Sigmoid colon (tissue), 7 donors: ENCODE results near the gene ZNF638. TPM values are rescaled to one million over a fixed set of nuclear protein-coding genes. Genes with fewer than 3 reads are reported as not detected.
A peak's percentile ranks its signal among the peaks of the same experiment; 100 is the strongest.
"Not testable (repeated sequence)": the region's sequence is repeated elsewhere in the genome, so short reads cannot be mapped to it uniquely, and the experiment has no call there.

Experiments used
- DNase-seq: peaks from one replicate; pipeline ENCODE4 v3.0.0-alpha.2; 2019
- H3K27ac ChIP-seq, 4 donors: fragments of 200-600 bp; sonication (generic); one replicate each; pipeline ENCODE4 v1.5.1; 2016 to 2019; ENCODE audit warnings: mild to moderate bottlenecking in 1 of 4
- H3K27me3 ChIP-seq, 3 donors: fragments of 200-600 bp; sonication (generic); one replicate each; pipeline ENCODE4 v1.5.1; 2019; ENCODE audit warnings: mild to moderate bottlenecking in 1 of 3
- H3K36me3 ChIP-seq, 4 donors: fragments of 200-600 bp; sonication (generic); one replicate each; pipeline ENCODE4 v1.5.1; 2016 to 2019
- H3K4me1 ChIP-seq, 4 donors: fragments of 200-600 bp; sonication (generic); one replicate each; pipeline ENCODE4 v1.5.1; 2017 to 2019
- H3K4me3 ChIP-seq, 4 donors: fragments of 200-600 bp; sonication (generic); one replicate each; pipeline ENCODE4 v1.5.1; 2017 to 2019; ENCODE audit warnings: mild to moderate bottlenecking in 2 of 4, moderate library complexity in 1 of 4
- H3K9me3 ChIP-seq, 4 donors: fragments of 200-600 bp in 3 of 4; sonication (generic) in 3 of 4; one replicate each; pipeline versions ENCODE4 v1.5.1 to v1.6.1; 2013 to 2019
- EP300 ChIP-seq, 4 donors: sonication (generic); formaldehyde crosslinking; IDR thresholded peaks; one replicate each; pipeline ENCODE4 v1.6.1; 2017; ENCODE audit warnings: antibody characterized with exemption in 4 of 4
- POLR2A ChIP-seq, 2 donors: fragments of 450-650 bp; IDR thresholded peaks; one replicate each; pipeline ENCODE4 v1.6.1; 2016; ENCODE audit warnings: antibody characterized with exemption in 2 of 2, mild to moderate bottlenecking in 2 of 2, moderate library complexity in 2 of 2
- POLR2AphosphoS5 ChIP-seq, 4 donors: sonication (generic); formaldehyde crosslinking; IDR thresholded peaks; one replicate each; pipeline ENCODE4 v1.6.1; 2017; ENCODE audit warnings: antibody characterized with exemption in 4 of 4
- WGBS, 2 donors: extraction: QIAGEN DNeasy Blood & Tissue Kit; methylation state at CpG; one replicate each; pipeline ENCODE4 v1.1.7; 2013; 5-methylcytosine and 5-hydroxymethylcytosine counted together
- intact Hi-C: fragments of 100-400 bp; cut with DNase I; formaldehyde crosslinking; loops from one replicate; pipeline ENCODE4 v1.15.1; 2023
- polyA plus RNA-seq, 3 donors: library from polyadenylated mRNA; stranded (reverse); fragments of 200-250 nt; gene quantifications; one replicate each; pipeline ENCODE4 v1.2.3, GENCODE V29; 2013
- total RNA-seq, 4 donors: library from RNA; depleted of rRNA; stranded (reverse); fragments of >200 nt; gene quantifications; one replicate each; pipeline ENCODE4 v1.1.0, GENCODE V29; 2016
- TF ChIP-seq, protein P1 (sequence below), 4 experiments: fragments of 450-650 bp in 3 of 4; fragments of 200-600 bp in 1 of 4; IDR thresholded peaks; one replicate each; pipeline ENCODE4 v1.5.1; 2016 to 2019; ENCODE audit warnings: antibody characterized with exemption in 4 of 4, mild to moderate bottlenecking in 3 of 4, moderate library complexity in 2 of 4
- donor health status: healthy with polysubstance abuse.
- donor health status: Bipolar disorder and iron deficiency.
- donor health status: healthy.

The ZNF638 gene
- total and polyA plus RNA-seq, 7 donors = 28.7 to 184 (median 161) TPM

DNA sequence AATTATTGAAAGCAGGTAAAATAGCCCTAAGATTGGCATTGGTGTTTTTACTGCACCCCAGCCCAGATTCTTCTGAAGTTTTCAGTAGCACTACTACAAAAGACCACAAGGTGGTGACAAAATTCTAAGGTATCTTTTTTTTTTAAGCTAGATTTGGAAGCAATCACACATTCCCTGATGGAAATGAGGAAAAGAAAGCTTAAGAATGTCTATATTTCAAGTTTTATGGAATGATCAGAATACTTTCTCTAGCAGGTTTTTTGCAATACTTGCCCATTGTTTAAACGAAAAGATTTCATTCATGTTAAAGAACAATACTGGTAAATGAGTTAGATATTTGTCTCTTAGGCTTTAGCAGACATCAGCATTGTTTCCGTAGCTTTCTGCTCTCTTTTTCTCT, 32.1 kb upstream of the ZNF638 start:
- Histone ChIP-seq H3K4me1 (no peaks in the 10 kb centered on the region), H3K4me3 (no peak overlapping the region), H3K27ac (no peak overlapping the region), H3K36me3 (no peaks in the 10 kb centered on the region), H3K9me3 (no peaks in the 10 kb centered on the region), H3K27me3 (no peaks in the 10 kb centered on the region)
- 64 to 67% methylated on average over 2 of the region's 2 CpGs for WGBS, 2 donors
- TF ChIP-seq POLR2AphosphoS5 (IDR thresholded peaks at IDR 0.05) = no peak
- TF ChIP-seq, protein P1, sequence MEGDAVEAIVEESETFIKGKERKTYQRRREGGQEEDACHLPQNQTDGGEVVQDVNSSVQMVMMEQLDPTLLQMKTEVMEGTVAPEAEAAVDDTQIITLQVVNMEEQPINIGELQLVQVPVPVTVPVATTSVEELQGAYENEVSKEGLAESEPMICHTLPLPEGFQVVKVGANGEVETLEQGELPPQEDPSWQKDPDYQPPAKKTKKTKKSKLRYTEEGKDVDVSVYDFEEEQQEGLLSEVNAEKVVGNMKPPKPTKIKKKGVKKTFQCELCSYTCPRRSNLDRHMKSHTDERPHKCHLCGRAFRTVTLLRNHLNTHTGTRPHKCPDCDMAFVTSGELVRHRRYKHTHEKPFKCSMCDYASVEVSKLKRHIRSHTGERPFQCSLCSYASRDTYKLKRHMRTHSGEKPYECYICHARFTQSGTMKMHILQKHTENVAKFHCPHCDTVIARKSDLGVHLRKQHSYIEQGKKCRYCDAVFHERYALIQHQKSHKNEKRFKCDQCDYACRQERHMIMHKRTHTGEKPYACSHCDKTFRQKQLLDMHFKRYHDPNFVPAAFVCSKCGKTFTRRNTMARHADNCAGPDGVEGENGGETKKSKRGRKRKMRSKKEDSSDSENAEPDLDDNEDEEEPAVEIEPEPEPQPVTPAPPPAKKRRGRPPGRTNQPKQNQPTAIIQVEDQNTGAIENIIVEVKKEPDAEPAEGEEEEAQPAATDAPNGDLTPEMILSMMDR (IDR thresholded peaks at IDR 0.05) = peak in 3 of 4 experiments; percentile 40 to 75 (median 55)
- DNase-seq = no peak
- intact Hi-C loops = loop anchor here (1.0 kb wide), 1 partner anchor 211 kb away; no protein-coding TSS in a partner anchor

DNA sequence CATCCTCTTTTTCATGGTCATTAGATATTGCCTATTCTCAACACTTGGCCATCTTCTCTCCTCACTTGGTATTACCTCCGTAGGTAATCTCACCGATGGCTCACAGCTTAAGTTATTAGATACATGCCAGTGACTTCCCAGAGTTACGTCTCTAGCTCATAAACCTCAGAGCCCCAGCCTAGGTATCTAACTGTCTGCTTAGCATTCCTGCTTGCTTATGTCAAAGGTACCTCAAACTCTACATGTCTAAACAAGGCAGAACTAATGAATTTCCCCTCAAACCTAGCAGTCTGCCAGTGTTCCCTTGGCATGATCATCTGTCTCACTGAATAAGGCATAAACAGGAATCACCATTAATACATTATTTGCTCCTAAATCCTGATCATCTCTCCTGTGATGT, 27.7 kb upstream of the ZNF638 start:
- Histone ChIP-seq H3K4me3 (no peak overlapping the region), H3K9me3 (no peaks in the 10 kb centered on the region), H3K36me3 (no peaks in the 10 kb centered on the region), H3K27ac (no peak overlapping the region), H3K27me3 (no peaks in the 10 kb centered on the region), H3K4me1 (no peaks in the 10 kb centered on the region)
- 88 to 91% methylated on average over 3 of the region's 3 CpGs for WGBS, 2 donors
- TF ChIP-seq POLR2A (IDR thresholded peaks at IDR 0.05) (no peak), EP300 (IDR thresholded peaks at IDR 0.05) (no peak), POLR2AphosphoS5 (IDR thresholded peaks at IDR 0.05) (no peak)
- TF ChIP-seq, protein P1 (IDR thresholded peaks at IDR 0.05) = no peak
- intact Hi-C loops = no loop called here
- no peak for DNase-seq

DNA sequence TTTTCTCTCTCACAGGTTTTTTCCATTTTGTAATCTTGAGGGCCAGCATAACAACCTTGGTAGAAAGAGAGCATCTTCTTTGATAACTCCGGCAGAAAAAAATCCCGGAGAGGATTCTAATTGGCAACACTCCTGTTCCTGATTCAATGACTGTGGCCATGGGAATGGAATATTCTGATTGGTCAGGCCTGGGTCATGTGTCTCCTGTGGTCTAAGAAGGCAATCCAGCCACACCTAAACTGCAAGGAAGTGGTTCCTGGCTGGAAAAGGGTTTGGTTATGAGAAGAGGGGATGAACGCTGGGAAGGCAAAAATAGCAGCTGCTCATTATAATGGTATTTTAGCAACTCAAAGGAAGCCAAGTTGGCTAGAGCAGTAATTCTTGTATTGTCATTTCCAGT, 24.8 kb upstream of the ZNF638 start:
- Histone ChIP-seq H3K27ac (no peak overlapping the region), H3K9me3 (no peaks in the 10 kb centered on the region), H3K4me3 (no peak overlapping the region), H3K36me3 (no peaks in the 10 kb centered on the region), H3K27me3 (no peaks in the 10 kb centered on the region), H3K4me1 (no peaks in the 10 kb centered on the region)
- 86 to 88% methylated on average over 3 of the region's 3 CpGs for WGBS, 2 donors
- no peak for TF ChIP-seq POLR2A (IDR thresholded peaks at IDR 0.05)
- TF ChIP-seq, protein P1 (IDR thresholded peaks at IDR 0.05) = no peak
- no peak for TF ChIP-seq POLR2AphosphoS5 (IDR thresholded peaks at IDR 0.05)
- TF ChIP-seq EP300 (IDR thresholded peaks at IDR 0.05) = no peak
- intact Hi-C loops = no loop called here
- no peak for DNase-seq

DNA sequence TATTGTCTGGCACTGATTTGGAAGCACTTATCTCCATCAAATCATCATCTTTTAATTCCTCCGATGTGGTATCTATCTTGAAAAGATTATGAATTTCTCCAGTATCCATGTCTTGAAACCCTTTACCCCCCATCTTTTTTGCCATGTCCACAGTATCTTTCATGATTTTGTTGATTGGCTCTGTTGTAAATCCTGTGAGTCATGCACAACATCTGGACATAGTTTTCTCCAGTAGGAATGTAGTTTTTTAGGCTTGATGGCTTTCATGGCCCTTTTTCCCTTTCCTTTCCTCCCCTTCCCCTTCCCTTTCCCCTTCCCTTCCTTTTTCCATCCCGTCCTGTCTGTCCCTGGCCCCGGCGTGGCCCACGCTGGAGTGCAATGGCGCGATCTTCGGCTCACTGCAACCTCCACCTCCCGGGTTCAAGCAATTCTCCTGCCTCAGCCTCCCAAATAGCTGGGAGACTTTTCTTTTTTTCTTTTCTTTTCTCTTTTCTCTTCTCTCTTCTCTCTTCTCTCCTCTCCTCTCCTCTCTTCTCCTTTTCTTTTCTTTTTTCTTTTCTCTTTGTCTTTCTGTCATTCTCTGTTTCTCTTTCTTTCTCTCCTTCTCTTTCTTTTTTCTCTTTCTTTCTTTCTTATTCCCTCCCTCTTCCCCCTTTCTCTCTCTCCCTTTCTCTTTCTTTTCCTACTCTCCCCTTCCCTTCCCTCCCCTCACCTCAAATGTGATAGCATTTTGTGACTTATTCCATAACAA, 18.4 kb upstream of the ZNF638 start:
- WGBS, 2 donors = 89 to 94% methylated on average over 9 of the region's 9 CpGs
- no peaks in the 10 kb centered on the region for H3K9me3 ChIP-seq
- H3K27ac ChIP-seq = no peak overlapping the region
- no peaks in the 10 kb centered on the region for H3K36me3 ChIP-seq
- intact Hi-C loops = no loop called here
- H3K4me1 ChIP-seq = no peaks in the 10 kb centered on the region
- H3K4me3 ChIP-seq = no peak overlapping the region
- no peak for DNase-seq
- TF ChIP-seq EP300 (IDR thresholded peaks at IDR 0.05) = no peak
- TF ChIP-seq POLR2A (IDR thresholded peaks at IDR 0.05) = no peak
- no peak for TF ChIP-seq POLR2AphosphoS5 (IDR thresholded peaks at IDR 0.05)
- TF ChIP-seq, protein P1 (IDR thresholded peaks at IDR 0.05) = no peak
- no peaks in the 10 kb centered on the region for H3K27me3 ChIP-seq

DNA sequence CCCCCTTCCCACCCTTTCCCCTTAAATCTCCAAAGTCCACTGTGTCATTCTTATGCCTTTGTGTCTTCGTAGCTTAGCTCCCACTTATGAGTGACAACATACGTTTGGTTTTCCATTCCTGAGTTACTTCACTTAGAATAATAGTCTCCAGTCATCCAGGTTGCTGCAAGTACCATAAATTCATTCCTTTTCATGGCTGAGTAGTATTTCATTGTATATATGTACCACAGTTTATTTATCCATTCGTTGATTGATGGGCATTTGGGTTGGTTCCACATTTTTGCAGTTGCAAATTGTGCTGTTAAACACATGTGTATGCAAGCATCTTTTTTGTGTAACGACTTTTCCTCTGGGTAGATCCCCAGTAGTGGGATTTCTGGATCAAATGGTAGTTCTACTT, 14.5 kb upstream of the ZNF638 start:
- Histone ChIP-seq H3K27ac (no peak overlapping the region), H3K9me3 (peaks cover 0 to 7% (median 0%) of the 10 kb centered on the region in 4 donors), H3K36me3 (no peaks in the 10 kb centered on the region), H3K4me1 (no peaks in the 10 kb centered on the region), H3K4me3 (no peak overlapping the region), H3K27me3 (no peaks in the 10 kb centered on the region)
- intact Hi-C loops = no loop called here
- no peak for DNase-seq
- 87 to 88% methylated on average over 4 of the region's 4 CpGs for WGBS, 2 donors
- TF ChIP-seq POLR2AphosphoS5 (IDR thresholded peaks at IDR 0.05) (no peak), EP300 (IDR thresholded peaks at IDR 0.05) (no peak), POLR2A (IDR thresholded peaks at IDR 0.05) (no peak)
- TF ChIP-seq, protein P1 (IDR thresholded peaks at IDR 0.05) = no peak

DNA sequence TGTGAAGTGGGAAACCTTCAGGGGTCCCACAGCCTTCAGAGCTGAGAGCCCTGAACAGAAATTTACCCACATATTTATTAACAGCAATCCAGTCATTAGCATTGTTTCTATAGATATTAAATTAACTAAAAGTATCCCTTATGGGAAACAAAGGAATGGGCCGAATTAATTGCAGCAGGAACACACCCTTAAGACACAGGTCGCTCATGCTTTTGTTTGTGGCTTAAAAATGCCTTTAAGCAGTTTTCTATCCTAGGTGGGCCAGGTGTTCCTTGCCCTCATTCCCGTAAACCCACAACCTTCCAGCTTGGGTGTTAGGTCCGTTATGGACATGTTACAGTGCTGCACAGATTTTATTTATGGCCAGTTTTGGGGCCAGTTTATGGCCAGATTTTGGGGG, 13.7 kb upstream of the ZNF638 start:
- H3K36me3 ChIP-seq, H3K4me3 ChIP-seq, H3K27me3 ChIP-seq, DNase-seq, H3K27ac ChIP-seq, H3K9me3 ChIP-seq, intact Hi-C loops, H3K4me1 ChIP-seq: not testable (repeated sequence)
- 92 to 94% methylated on average over 4 of the region's 4 CpGs for WGBS, 2 donors
